HG02610 (cell line): ENCODE results near the gene SCN7A.

Source experiments
- ATAC-seq: cut with Tn5 transposase; IDR thresholded peaks from one replicate; pipeline ENCODE4 v1.9.1; 2021; ENCODE audit warnings: mild to moderate bottlenecking, moderate library complexity; ENCODE audit not compliant: unreplicated experiment

Gene SCN7A

DNA sequence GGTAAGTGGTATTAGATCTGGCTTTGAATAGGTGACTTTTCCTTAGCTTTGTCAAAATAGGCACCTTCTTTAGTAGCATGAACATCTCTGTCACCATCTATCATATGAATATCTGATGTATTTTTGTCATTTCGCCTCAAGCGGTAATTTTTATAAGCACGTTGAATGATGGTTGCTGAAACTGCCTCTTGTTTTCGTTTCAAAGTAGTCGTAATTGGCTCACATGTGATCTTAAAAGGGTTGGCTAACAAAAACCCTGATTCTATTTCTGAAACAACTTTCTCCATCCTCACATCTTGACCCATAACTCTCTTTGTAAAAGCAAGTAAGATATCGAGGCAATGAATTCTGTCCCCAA, 88.5 kb downstream of the SCN7A start:
- ATAC-seq: no peak

- ATAC-seq: no peak
These were observed 89.0 kb downstream of the SCN7A start for GRCh38 chr2:166404831-166405568.

- ATAC-seq: no peak
These were observed 99.8 kb downstream of the SCN7A start for GRCh38 chr2:166394245-166394644.

GRCh38 chr2:166393008-166393407, 101.0 kb downstream of the SCN7A start:
- ATAC-seq: no peak

DNA sequence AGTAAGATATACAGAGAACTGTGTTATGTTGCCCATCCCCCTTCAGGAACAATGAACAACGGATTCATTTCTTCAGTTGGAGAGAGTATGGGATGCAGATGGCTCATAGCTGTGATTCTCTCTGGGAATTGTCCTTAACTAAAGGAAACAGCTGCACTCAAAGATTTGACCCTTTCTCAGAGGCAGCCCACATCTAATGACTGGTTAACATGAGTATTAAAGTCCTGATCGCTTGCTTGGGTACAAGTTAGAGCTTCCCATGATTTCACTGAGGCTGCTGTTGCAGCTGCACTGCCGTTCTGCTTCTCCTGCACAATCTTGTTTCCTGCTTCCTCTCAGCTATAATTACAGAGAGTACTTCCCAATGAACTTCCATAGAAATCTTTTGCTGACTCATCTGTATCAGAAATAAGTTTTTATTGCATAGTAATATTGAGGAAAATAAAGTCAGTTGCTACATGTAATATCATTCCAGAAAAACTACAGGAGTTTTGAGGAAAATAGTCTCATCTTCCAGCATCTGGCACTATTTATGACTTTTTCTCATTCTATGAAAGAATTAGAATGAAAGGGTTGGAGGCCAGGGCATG, 105.5 kb downstream of the SCN7A start:
- ATAC-seq: no peak

- ATAC-seq: no peak
These were observed 108.7 kb downstream of the SCN7A start for GRCh38 chr2:166385313-166385712.

- ATAC-seq: no peak
These were observed 109.3 kb downstream of the SCN7A start for GRCh38 chr2:166384774-166385173.

DNA sequence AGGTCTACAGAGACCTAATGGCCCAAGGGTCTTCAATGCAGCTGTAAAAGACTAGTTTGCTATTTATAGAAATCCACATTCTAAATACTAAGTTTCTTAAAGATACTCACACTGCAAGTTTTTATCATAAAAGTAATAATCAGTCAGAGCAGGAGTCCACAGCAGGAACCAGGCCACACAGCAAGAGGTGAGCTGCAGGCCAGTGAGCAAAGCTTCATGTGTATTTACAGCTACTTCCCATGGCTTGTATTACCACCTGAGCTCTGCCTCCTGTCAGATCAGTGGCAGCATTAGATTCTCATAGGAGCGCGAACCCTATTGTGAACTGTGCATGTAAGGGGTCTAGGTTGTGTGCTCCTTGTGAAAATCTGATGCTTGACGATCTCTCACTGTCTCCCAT, 111.6 kb downstream of the SCN7A start:
- ATAC-seq: no peak

DNA sequence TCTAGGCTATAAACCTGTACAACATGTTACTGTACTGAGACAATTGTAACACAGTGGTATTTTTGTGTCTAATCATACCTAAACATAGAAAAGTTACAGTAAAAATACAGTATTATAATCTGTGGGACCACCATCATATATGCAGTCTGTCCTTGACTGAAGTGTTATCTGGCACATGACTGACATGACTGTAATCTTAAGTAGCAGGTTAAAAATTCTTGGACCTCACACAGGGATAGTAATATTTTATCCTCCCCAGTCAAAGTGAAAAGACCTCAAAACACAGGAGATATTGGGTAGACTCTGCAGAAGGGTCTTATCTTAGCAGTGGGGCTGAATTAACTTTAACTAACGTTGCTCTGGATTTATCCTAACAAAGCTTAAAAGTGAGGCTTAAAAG, 113.4 kb downstream of the SCN7A start:
- ATAC-seq: no peak

DNA sequence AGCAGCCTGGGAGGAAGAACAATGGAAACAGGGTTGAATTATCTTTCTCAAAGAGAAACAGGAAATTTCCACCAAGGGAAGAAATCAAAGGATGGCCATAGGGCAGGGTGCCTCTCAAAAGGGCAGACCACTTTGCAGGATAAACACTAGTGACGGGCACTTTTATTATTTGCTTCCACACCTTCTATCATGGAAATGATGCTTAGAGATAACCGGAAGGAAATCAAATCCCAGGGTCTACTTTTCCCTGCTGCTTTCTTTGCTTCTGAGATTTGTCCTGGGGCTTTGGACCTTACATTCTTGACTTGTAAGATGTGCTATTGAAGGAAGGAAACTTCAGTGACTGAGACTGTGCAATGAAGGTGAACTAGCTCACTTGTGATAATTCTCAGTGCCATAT, 117.2 kb downstream of the SCN7A start:
- no peak for ATAC-seq

GRCh38 chr2:166376488-166376828, 117.6 kb downstream of the SCN7A start:
- no peak for ATAC-seq

GRCh38 chr2:166375736-166376487, 118.1 kb downstream of the SCN7A start, which contains the start of gene SCN9A:
Gene SCN9A (minus strand): TSS chr2:166375944. CDS start chr2:166311756, 64,188 bp downstream.
- ATAC-seq: peak; percentile 41

DNA sequence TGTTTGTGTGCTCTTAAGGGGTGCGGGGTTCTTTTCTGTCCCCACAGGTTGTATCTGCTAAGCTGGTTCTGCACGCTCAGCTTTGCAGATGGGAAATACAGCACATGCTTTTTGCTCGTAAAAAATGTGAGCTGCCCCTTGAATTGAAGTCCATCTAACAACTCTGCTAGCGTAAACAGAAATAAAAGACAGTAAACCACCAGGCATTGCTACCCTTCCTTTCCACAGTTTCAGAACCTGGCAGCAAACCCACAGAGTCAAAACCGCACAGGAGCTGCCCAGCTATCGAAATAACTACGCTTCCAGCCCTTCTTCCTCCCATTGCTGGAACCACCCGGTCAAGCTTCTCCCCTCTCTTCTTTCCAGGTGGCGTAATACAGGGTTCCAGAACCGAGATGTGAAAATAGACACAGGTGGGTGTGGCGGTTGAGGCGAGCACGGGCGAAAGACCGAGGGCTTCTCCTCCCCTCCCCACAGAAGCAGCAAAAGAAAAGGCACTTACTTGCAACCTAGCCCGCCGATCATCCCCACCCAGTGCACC, 118.8 kb downstream of the SCN7A start:
- ATAC-seq: no peak

- no peak for ATAC-seq
These were observed 120.1 kb downstream of the SCN7A start for GRCh38 chr2:166373951-166374350.

DNA sequence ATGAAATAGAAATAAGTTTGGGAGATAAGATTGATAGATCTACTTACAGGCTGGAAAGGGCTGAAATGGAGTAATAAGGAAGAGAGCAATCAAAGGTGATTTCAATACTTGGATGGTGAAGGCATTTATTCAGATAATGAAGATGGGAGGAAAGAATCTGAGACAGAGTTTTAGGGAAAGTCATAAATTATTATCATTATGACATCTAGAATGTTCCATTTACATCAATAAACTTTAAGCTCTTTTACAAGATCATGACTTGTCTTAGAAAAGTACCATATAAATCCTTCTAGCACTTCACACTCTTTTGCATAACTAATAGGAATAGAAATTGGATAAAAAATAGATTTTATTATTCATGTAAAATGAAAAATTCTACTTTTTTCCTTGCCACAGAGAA, 120.5 kb downstream of the SCN7A start:
- no peak for ATAC-seq

DNA sequence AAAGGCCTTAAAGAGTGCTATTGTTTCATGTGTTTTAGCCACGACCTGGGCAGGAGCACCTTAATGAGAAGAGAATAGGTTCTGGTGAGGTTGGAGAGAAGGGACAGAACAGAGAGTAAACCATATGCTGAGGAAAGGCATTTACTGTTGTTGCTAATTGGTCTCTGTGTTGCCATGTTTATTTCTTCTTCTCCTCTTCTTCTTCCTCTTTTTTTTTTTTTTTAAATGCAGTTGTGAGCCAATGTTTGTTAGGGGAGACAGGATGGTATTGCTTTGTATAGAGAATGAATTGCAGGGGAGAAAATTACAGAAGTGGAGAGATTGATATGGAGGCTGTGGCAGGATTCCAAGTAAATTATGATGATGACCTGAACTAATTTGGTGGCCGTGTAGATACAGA, 120.9 kb downstream of the SCN7A start:
- no peak for ATAC-seq

DNA sequence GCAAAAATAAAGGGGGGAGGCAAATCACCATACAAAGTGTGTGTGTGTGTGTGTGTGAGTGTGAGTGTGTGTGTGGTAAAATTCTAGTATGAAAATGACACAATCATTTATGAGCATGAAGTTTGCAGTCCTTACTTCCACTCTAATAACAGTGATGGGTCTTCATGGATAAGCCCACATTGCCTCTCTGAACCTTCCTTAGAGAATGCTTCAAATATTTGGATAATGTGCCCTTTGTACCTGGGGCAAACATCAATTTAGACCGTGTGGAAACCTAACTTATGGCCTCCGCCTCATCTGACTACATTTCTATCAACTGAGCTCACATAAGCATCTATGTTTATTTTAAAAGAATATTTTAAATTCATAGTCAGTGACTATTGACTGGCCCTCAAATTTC, 122.0 kb downstream of the SCN7A start:
- no peak for ATAC-seq

DNA sequence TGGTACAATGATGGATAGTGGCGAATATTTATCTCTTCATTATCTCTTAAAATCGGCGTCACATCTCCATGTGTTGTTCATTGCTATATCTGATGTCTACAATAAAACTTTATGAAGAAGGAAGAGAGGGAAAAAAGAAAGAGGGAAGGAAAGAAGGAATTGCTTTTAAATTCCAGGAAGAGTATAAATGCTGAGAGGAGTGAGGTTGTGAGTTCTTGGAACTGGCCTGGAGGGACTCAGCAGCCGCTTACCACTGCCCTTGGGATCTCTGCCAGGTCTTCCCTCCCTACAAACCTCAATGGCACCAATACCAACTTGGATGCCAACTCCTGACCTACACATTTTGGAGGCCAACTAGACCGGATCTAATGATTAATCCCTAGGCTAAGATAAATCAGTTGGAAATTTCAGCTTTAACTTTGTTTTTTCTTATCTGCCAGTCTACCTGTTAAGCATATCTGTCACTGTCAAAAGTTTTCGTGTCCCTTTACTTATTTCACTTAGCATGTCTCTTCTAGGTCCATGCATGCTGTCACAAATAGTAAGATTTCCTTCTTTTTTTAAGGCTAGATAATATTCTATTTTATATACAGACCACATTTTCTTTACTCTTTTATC, 128.1 kb downstream of the SCN7A start:
- no peak for ATAC-seq

GRCh38 chr2:166365239-166365638, 128.8 kb downstream of the SCN7A start:
- no peak for ATAC-seq

DNA sequence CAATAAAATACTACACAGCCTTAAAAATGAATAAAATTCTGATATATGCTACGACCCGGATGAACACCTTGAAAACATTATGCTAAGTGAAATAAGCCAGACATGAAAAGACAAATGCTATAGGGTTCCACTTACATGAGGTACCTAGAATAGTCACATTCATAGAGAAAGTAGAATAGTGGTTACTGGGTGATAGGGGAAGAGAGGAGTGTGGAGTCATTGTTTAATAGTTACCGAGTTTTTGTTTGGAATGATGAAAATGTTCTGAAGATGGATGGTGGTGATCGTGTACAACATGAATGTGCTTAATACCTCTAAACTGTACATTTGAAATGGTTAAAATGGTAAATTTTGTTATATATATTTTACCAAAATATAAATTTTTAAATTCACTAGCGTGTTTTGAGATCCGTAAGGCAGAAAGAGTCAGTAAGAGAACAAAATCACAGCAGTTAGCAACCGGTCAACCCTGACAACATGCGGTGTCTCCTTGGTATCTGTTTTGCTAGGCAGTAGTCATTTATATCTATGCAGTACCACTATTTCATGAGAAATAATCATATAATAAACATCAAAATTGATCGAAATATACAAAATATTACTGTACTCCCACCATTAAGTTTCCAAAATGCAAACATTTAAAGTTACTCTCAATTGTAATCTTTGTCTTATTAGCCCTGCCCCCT, 129.4 kb downstream of the SCN7A start:
- no peak for ATAC-seq
